ENCODE measurements around the gene TOP1.

TOP1 gene

DNA sequence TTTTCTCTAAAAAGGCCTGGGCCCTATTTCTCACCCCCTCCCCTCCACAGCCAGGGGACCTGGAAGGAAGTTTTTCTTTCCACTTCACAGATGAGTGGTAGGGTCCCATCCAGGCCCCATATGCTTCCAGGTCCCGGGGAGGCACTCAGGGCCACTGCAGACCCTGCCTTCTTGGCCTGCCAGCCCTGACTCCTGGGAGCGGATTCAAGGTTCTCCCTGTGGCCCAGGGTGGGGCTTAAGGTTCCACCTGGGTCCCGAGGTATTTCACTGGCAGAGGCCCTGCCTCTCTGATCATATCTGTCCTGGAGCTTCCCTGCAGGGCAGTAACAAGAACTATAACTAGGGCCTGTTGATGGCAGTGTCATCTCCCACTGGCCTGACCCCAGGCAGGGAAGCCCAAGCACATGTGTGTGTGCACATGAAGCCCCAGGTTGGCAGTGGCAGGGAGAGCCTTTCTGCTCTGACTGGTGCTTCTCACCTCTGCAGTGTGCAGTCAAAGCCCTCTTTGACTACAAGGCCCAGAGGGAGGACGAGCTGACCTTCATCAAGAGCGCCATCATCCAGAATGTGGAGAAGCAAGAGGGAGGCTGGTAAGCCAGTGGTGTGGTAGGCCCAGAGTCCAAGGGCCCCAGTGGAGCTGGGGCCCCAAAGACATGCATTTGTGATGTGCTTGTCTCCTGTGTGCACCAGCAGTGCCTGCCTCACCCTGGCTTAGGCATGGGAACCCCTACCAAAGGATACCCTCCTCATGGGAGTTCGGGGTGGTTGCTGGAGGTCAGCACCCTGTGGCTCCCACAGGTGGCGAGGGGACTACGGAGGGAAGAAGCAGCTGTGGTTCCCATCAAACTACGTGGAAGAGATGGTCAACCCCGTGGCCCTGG, 139.9 kb downstream of the TOP1 start:
- no peak overlapping the region for H3K4me3 ChIP-seq (ENCODE audit: control insufficient read depth, low read depth, low read length)
- TF ChIP-seq, protein P1, sequence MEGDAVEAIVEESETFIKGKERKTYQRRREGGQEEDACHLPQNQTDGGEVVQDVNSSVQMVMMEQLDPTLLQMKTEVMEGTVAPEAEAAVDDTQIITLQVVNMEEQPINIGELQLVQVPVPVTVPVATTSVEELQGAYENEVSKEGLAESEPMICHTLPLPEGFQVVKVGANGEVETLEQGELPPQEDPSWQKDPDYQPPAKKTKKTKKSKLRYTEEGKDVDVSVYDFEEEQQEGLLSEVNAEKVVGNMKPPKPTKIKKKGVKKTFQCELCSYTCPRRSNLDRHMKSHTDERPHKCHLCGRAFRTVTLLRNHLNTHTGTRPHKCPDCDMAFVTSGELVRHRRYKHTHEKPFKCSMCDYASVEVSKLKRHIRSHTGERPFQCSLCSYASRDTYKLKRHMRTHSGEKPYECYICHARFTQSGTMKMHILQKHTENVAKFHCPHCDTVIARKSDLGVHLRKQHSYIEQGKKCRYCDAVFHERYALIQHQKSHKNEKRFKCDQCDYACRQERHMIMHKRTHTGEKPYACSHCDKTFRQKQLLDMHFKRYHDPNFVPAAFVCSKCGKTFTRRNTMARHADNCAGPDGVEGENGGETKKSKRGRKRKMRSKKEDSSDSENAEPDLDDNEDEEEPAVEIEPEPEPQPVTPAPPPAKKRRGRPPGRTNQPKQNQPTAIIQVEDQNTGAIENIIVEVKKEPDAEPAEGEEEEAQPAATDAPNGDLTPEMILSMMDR (IDR thresholded peaks at IDR 0.05; ENCODE audit: control insufficient read depth, insufficient read depth, low read depth, low read length, missing control alignments): no peak
- DNase-seq (ENCODE audit: low read depth): no peak

GRCh38 chr20:41169162-41169690, 140.6 kb downstream of the TOP1 start:
- no peak overlapping the region for H3K4me3 ChIP-seq (ENCODE audit: control insufficient read depth, low read depth, low read length)
- DNase-seq (ENCODE audit: low read depth): no peak
- TF ChIP-seq, protein P1 (IDR thresholded peaks at IDR 0.05; ENCODE audit: control insufficient read depth, insufficient read depth, low read depth, low read length, missing control alignments): no peak

DNA sequence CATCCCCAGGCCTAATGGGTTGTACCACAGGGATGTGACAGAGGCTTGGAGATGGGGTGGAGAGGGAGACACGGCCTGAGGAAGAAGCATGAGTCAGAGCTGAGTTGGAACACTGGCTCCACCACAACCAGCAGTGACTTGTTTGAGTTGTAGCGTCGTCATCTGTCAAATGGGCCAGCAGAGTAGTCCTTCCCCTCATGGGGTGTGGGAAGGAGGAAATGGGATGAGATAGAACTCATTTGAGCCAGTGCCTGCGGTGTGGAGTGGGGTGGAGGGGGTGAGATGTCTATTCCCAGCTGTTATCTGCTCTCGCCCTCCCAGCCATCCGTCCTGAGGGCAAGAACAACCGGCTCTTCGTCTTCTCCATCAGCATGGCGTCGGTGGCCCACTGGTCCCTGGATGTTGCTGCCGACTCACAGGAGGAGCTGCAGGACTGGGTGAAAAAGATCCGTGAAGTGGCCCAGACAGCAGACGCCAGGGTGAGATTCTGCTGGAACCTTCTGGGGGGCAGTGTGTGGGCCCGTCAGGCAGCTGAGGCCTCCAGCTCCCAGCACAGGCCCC, 141.2 kb downstream of the TOP1 start:
- peak; percentile 20 for DNase-seq (ENCODE audit: low read depth)
- TF ChIP-seq, protein P1 (IDR thresholded peaks at IDR 0.05; ENCODE audit: control insufficient read depth, insufficient read depth, low read depth, low read length, missing control alignments): no peak
- no peak overlapping the region for H3K4me3 ChIP-seq (ENCODE audit: control insufficient read depth, low read depth, low read length)

- no peak for DNase-seq (ENCODE audit: low read depth)
- no peak overlapping the region for H3K4me3 ChIP-seq (ENCODE audit: control insufficient read depth, low read depth, low read length)
- TF ChIP-seq, protein P1 (IDR thresholded peaks at IDR 0.05; ENCODE audit: control insufficient read depth, insufficient read depth, low read depth, low read length, missing control alignments): no peak
These were observed 141.9 kb downstream of the TOP1 start for GRCh38 chr20:41170386-41171105.

GRCh38 chr20:41171736-41172295, 143.2 kb downstream of the TOP1 start:
- no peak overlapping the region for H3K4me3 ChIP-seq (ENCODE audit: control insufficient read depth, low read depth, low read length)
- DNase-seq (ENCODE audit: low read depth): no peak
- TF ChIP-seq, protein P1 (IDR thresholded peaks at IDR 0.05; ENCODE audit: control insufficient read depth, insufficient read depth, low read depth, low read length, missing control alignments): no peak
